ENCODE data around the gene BOK.
"Not testable (repeated sequence)": the region's sequence is repeated elsewhere in the genome, so short reads cannot be mapped to it uniquely, and the experiment has no call there.

BOK gene

DNA sequence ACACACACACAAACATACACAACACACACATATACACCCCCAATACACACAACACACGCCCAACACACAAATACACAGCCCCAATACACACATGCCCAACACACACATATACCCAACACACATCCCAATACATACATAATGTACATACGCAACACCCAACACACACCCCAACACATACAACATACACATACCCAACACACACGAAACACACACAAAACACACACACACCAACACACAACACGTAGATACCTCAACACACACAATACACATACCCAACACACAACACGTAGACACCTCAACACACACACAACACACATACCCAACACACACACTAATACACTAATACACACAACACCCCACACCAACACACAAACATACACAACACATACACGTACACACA is 41.2 kb upstream of the BOK start:
- in situ Hi-C loops (cut with MboI; ENCODE audit: low pct_unique_long_range_greater_than_20kb, low sequenced_read_pairs, unreplicated experiment), result no loop called here
- DNase-seq (ENCODE audit: low spot score), result no peak
- TF ChIP-seq CTCF (IDR thresholded peaks at IDR 0.05; ENCODE audit: extremely low read depth, insufficient read depth, missing control alignments), result no peak

GRCh38 chr2:241519669-241520068 is 38.9 kb upstream of the BOK start:
- no peak for TF ChIP-seq CTCF (IDR thresholded peaks at IDR 0.05; ENCODE audit: extremely low read depth, insufficient read depth, missing control alignments)
- no peak for DNase-seq (ENCODE audit: low spot score)
- in situ Hi-C loops (cut with MboI; ENCODE audit: low pct_unique_long_range_greater_than_20kb, low sequenced_read_pairs, unreplicated experiment), result no loop called here

DNA sequence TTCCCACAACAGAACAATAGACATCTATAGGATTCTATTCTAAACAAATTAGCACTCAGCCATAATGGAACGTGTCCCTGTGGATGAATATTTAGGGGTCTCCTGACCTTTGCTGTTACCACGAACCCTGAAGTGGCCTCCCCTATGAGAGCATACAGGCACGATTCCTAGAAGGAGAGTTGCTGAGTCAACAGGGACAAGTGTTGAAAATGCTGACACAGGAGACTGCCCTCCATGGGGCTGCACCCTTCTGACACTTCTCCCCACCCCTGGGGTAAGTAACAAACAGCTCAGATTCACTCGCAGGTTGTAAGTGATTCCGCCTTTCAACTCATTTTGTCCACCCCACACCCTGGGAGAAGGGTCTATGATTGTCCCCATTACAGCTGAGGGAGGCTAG is 36.1 kb upstream of the BOK start:
- no peak for TF ChIP-seq CTCF (IDR thresholded peaks at IDR 0.05; ENCODE audit: extremely low read depth, insufficient read depth, missing control alignments)
- in situ Hi-C loops (cut with MboI; ENCODE audit: low pct_unique_long_range_greater_than_20kb, low sequenced_read_pairs, unreplicated experiment), result no loop called here
- no peak for DNase-seq (ENCODE audit: low spot score)

GRCh38 chr2:241525818-241526780 is 32.4 kb upstream of the BOK start:
- DNase-seq (ENCODE audit: low spot score); in situ Hi-C loops (cut with MboI; ENCODE audit: low pct_unique_long_range_greater_than_20kb, low sequenced_read_pairs, unreplicated experiment): not testable (repeated sequence)

- in situ Hi-C loops (cut with MboI; ENCODE audit: low pct_unique_long_range_greater_than_20kb, low sequenced_read_pairs, unreplicated experiment), result no loop called here
- TF ChIP-seq CTCF (IDR thresholded peaks at IDR 0.05; ENCODE audit: extremely low read depth, insufficient read depth, missing control alignments), result no peak
- no peak for DNase-seq (ENCODE audit: low spot score)
These were observed 28.0 kb upstream of the BOK start for GRCh38 chr2:241530571-241530970.

GRCh38 chr2:241531161-241531722 is 27.3 kb upstream of the BOK start:
- in situ Hi-C loops (cut with MboI; ENCODE audit: low pct_unique_long_range_greater_than_20kb, low sequenced_read_pairs, unreplicated experiment), result no loop called here
- TF ChIP-seq CTCF (IDR thresholded peaks at IDR 0.05; ENCODE audit: extremely low read depth, insufficient read depth, missing control alignments), result no peak
- DNase-seq (ENCODE audit: low spot score), result no peak

GRCh38 chr2:241532168-241532567 is 26.4 kb upstream of the BOK start:
- in situ Hi-C loops (cut with MboI; ENCODE audit: low pct_unique_long_range_greater_than_20kb, low sequenced_read_pairs, unreplicated experiment), result no loop called here
- no peak for DNase-seq (ENCODE audit: low spot score)
- TF ChIP-seq CTCF (IDR thresholded peaks at IDR 0.05; ENCODE audit: extremely low read depth, insufficient read depth, missing control alignments), result no peak

Measured in GM13977 (cell line).